Panc1 (cell line): ENCODE measurements around the gene SULF2. TPM values are rescaled to one million over a fixed set of nuclear protein-coding genes. Genes with fewer than 3 reads are reported as not detected.

ENCODE experiments used
- ATAC-seq: fragments of 200-7000 bp; cut with Tn5 transposase; 2 replicates; pipeline ENCODE4 v1.9.1; 2020; ENCODE audit warnings: mild to moderate bottlenecking, moderate library complexity
- BruUV-seq: library from RNA; stranded (reverse); fragments of 400-500 nt; replicated peaks from 2 replicates; lab custom pipeline; 2021; lab: Mats Ljungman, UMichigan
- CTCF ChIA-PET: fragments of 300-600 bp; sonication (Branson Sonifier 250); formaldehyde crosslinking; loops from one replicate; lab custom pipeline; 2022; ENCODE audit warnings: antibody characterized with exemption; lab: Charles Lee
- POLR2A ChIA-PET: fragments of 300-600 bp; sonication (Branson Sonifier 250); formaldehyde crosslinking; loops from one replicate; lab custom pipeline; 2022; ENCODE audit warnings: antibody characterized with exemption; lab: Charles Lee
- DNase-seq: peaks from one replicate; pipeline ENCODE4 v3.0.0-alpha.2; 2010; ENCODE audit warnings: low read depth, low spot score
- H3K27ac ChIP-seq: 2 replicates; pipeline ENCODE4 v1.5.1; 2011; ENCODE audit warnings: mild to moderate bottlenecking, low read length, inconsistent platforms
- H3K27me3 ChIP-seq: fragments of 200-500 bp; sonication (Bioruptor generic); 2 replicates; pipeline ENCODE4 v1.6.0; 2014; ENCODE audit warnings: low read length, inconsistent platforms; ENCODE audit not compliant: control insufficient read depth, insufficient read depth
- H3K36me3 ChIP-seq: fragments of 200-500 bp; sonication (Bioruptor generic); 2 replicates; pipeline ENCODE4 v1.5.1; 2014; ENCODE audit warnings: inconsistent platforms, mild to moderate bottlenecking, low read length, moderate library complexity; ENCODE audit not compliant: control insufficient read depth, insufficient read depth
- H3K4me1 ChIP-seq: 2 replicates; pipeline ENCODE4 v1.5.1; 2011; ENCODE audit warnings: inconsistent platforms, mild to moderate bottlenecking, low read length, moderate library complexity; ENCODE audit not compliant: control insufficient read depth, insufficient read depth
- H3K4me3 ChIP-seq, 2 experiments: 2 replicates each; pipeline ENCODE4 v1.5.1; 2011 to 2012; ENCODE audit warnings: low read depth in 2 of 2, low read length in 2 of 2, mild to moderate bottlenecking in 2 of 2, inconsistent platforms in 1 of 2, moderate library complexity in 1 of 2
- H3K9me3 ChIP-seq: fragments of 200-500 bp; sonication (Bioruptor generic); 2 replicates; pipeline ENCODE4 v1.5.1; 2014; ENCODE audit warnings: low read depth, mild to moderate bottlenecking, inconsistent platforms, low read length, moderate library complexity; ENCODE audit not compliant: control insufficient read depth, insufficient read depth
- POLR2AphosphoS5 ChIP-seq: IDR thresholded peaks from 2 replicates; pipeline ENCODE4 v1.6.1; 2012; ENCODE audit warnings: mild to moderate bottlenecking, low read depth, low read length, moderate library complexity
- SIN3A ChIP-seq: IDR thresholded peaks from 2 replicates; pipeline ENCODE4 v1.6.1; 2012; ENCODE audit warnings: low read depth, mild to moderate bottlenecking, low read length, moderate library complexity, borderline replicate concordance; ENCODE audit not compliant: insufficient read depth
- TCF7L2 ChIP-seq: IDR thresholded peaks from 2 replicates; pipeline ENCODE4 v1.6.1; 2011; ENCODE audit warnings: mild to moderate bottlenecking, low read depth, low read length, inconsistent platforms
- in situ Hi-C: cut with HindIII; loops from 2 replicates; pipeline ENCODE4 v1.10.0; 2016; ENCODE audit warnings: low sequenced_read_pairs, low pct_unique_long_range_greater_than_20kb
- intact Hi-C: fragments of 100-400 bp; cut with micrococcal nuclease; formaldehyde crosslinking; loops from one replicate; pipeline ENCODE4 v1.10.0; 2022; ENCODE audit not compliant: unreplicated experiment
- total RNA-seq: library from RNA; stranded (reverse); gene quantifications from one replicate; pipeline ENCODE4 v1.2.1, GENCODE V29; 2021; ENCODE audit not compliant: unreplicated experiment
- TF ChIP-seq, protein P1 (sequence below): fragments of 450-650 bp; IDR thresholded peaks from 2 replicates; pipeline ENCODE4 v1.5.1; 2017; ENCODE audit warnings: mild to moderate bottlenecking
- TF ChIP-seq, protein P2 (sequence below), 2 experiments: IDR thresholded peaks; 2 replicates each; pipeline ENCODE4 v1.6.1; 2011 to 2012; ENCODE audit warnings: low read depth in 2 of 2, control low read depth in 1 of 2, low read length in 1 of 2, mild to moderate bottlenecking in 1 of 2, moderate library complexity in 1 of 2; ENCODE audit not compliant: insufficient read depth in 1 of 2

SULF2 gene
- total RNA-seq, 1 experiment from 2014 or later: 1.4 TPM

DNA sequence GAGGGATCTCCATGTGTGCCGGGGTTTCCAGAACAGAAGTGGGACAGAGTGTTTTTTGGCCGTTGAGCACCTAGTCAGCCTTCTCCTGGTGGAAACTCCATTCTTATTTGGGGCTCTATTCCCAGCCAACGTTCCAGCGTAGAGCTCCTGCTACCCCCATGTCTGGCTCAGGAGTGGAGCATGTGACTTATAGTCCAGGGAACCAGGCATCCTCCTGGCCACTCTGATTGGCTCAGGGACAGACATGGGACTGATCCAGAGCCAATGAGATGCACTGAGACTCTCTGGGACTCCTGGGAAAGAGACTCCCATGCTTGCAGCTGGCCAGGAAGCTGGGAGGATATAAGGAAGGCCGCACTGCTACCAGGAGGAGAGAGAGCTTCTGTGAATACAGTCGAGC lies 87.1 kb downstream of the SULF2 start:
- Histone ChIP-seq H3K36me3 (no peaks in the 10 kb centered on the region), H3K4me1 (no peaks in the 10 kb centered on the region), H3K9me3 (no peaks in the 10 kb centered on the region), H3K27ac (no peak overlapping the region), H3K4me3 (no peak overlapping the region), H3K27me3 (no peaks in the 10 kb centered on the region)
- CTCF ChIA-PET: no interaction called here
- no TSS peak for BruUV-seq
- in situ Hi-C loops: no loop called here
- POLR2A ChIA-PET: no interaction called here
- no peak for TF ChIP-seq POLR2AphosphoS5
- TF ChIP-seq SIN3A: no peak
- TF ChIP-seq, protein P1, sequence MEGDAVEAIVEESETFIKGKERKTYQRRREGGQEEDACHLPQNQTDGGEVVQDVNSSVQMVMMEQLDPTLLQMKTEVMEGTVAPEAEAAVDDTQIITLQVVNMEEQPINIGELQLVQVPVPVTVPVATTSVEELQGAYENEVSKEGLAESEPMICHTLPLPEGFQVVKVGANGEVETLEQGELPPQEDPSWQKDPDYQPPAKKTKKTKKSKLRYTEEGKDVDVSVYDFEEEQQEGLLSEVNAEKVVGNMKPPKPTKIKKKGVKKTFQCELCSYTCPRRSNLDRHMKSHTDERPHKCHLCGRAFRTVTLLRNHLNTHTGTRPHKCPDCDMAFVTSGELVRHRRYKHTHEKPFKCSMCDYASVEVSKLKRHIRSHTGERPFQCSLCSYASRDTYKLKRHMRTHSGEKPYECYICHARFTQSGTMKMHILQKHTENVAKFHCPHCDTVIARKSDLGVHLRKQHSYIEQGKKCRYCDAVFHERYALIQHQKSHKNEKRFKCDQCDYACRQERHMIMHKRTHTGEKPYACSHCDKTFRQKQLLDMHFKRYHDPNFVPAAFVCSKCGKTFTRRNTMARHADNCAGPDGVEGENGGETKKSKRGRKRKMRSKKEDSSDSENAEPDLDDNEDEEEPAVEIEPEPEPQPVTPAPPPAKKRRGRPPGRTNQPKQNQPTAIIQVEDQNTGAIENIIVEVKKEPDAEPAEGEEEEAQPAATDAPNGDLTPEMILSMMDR: no peak
- TF ChIP-seq, protein P2, sequence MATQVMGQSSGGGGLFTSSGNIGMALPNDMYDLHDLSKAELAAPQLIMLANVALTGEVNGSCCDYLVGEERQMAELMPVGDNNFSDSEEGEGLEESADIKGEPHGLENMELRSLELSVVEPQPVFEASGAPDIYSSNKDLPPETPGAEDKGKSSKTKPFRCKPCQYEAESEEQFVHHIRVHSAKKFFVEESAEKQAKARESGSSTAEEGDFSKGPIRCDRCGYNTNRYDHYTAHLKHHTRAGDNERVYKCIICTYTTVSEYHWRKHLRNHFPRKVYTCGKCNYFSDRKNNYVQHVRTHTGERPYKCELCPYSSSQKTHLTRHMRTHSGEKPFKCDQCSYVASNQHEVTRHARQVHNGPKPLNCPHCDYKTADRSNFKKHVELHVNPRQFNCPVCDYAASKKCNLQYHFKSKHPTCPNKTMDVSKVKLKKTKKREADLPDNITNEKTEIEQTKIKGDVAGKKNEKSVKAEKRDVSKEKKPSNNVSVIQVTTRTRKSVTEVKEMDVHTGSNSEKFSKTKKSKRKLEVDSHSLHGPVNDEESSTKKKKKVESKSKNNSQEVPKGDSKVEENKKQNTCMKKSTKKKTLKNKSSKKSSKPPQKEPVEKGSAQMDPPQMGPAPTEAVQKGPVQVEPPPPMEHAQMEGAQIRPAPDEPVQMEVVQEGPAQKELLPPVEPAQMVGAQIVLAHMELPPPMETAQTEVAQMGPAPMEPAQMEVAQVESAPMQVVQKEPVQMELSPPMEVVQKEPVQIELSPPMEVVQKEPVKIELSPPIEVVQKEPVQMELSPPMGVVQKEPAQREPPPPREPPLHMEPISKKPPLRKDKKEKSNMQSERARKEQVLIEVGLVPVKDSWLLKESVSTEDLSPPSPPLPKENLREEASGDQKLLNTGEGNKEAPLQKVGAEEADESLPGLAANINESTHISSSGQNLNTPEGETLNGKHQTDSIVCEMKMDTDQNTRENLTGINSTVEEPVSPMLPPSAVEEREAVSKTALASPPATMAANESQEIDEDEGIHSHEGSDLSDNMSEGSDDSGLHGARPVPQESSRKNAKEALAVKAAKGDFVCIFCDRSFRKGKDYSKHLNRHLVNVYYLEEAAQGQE (IDR thresholded peaks at IDR 0.05; ENCODE audit: insufficient read depth in 1 of 2, low read depth in 2 of 2, low read length in 1 of 2): no peak
- TF ChIP-seq TCF7L2: no peak
- ATAC-seq (no peak), DNase-seq (no peak)
- intact Hi-C loops: no loop called here

DNA sequence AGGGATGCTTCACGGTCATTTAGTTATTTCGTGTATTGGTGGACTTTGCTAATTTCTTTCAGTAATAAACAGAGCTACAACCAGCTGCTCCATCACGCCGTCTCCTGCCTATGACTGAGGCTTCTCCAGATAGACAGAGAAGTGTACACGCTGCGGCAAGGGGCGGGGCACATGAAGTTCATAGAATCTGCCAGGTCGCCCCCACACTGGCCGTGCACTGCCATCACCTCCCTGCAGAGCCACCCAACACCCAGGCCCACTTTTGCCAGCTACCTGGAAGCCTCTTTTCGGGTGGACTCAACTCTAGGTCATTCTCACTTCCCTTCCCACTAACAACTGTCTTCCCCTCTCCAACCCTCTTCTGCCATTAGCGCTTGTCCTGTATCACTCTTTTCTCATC lies 88.4 kb downstream of the SULF2 start:
- in situ Hi-C loops (no loop called here), intact Hi-C loops (no loop called here)
- CTCF ChIA-PET: no interaction called here
- H3K9me3 ChIP-seq: no peaks in the 10 kb centered on the region
- TF ChIP-seq POLR2AphosphoS5 (no peak), SIN3A (no peak), TCF7L2 (no peak)
- TF ChIP-seq, protein P1: no peak
- TF ChIP-seq, protein P2 (IDR thresholded peaks at IDR 0.05; ENCODE audit: insufficient read depth in 1 of 2, low read depth in 2 of 2, low read length in 1 of 2): no peak
- H3K36me3 ChIP-seq: no peaks in the 10 kb centered on the region
- DNase-seq (no peak), ATAC-seq (no peak)
- H3K4me1 ChIP-seq: no peaks in the 10 kb centered on the region
- no peak overlapping the region for H3K4me3 ChIP-seq
- POLR2A ChIA-PET: no interaction called here
- no peak overlapping the region for H3K27ac ChIP-seq
- BruUV-seq: no TSS peak
- no peaks in the 10 kb centered on the region for H3K27me3 ChIP-seq
